NT2/D1 (cell line): ENCODE data around the gene LCOR.

Source experiments
- SUZ12 ChIP-seq: IDR thresholded peaks from 2 replicates; pipeline ENCODE4 v1.6.1; 2011; ENCODE audit not compliant: insufficient read length, insufficient read depth; ENCODE audit errors: extremely low read depth
- YY1 ChIP-seq: IDR thresholded peaks from 2 replicates; pipeline ENCODE4 v1.6.1; 2011; ENCODE audit not compliant: insufficient read length, insufficient read depth
- ZNF274 ChIP-seq: IDR thresholded peaks from 2 replicates; pipeline ENCODE4 v1.6.1; 2011; ENCODE audit warnings: mild to moderate bottlenecking, low read depth, low read length

DNA sequence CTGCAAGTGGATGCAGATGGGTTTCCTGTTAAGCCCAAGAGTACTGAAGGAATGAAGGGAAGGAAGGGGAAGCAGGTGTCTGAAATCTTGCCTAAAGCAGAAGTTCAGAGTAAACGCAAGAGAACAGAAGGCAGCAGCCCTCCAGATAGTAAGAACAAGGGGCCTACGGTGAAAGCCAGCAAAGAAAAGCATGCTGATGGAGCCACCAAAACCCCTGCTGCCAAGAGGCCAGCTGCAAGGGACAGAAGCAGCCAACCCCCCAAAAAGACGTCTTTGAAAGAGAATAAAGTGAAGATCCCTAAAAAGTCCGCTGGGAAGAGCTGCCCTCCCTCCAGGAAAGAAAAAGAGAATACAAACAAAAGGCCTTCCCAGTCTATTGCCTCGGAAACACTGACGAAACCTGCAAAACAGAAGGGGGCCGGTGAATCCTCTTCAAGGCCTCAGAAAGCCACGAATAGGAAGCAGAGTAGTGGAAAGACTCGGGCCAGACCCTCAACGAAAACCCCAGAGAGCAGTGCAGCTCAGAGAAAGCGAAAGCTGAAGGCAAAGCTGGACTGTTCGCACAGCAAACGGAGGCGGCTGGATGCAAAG, 152.5 kb downstream of the LCOR start:
- TF ChIP-seq ZNF274 (no peak), YY1 (no peak), SUZ12 (no peak)
